Tibial nerve (tissue), 4 donors: Measurements from ENCODE around the gene RNF167. TPM values are rescaled to one million over a fixed set of nuclear protein-coding genes. Genes with fewer than 3 reads are reported as not detected.
A peak's percentile ranks its signal among the peaks of the same experiment; 100 is the strongest.

Source experiments
- DNase-seq, 2 donors: peaks; one replicate each; pipeline ENCODE4 v3.0.0-alpha.2; 2019; ENCODE audit warnings: low spot score in 2 of 2
- H3K27ac ChIP-seq, 4 donors: fragments of 200-600 bp; sonication (generic) in 3 of 4; one replicate each; pipeline ENCODE4 v1.5.1; 2017 to 2019; ENCODE audit warnings: mild to moderate bottlenecking in 1 of 4
- H3K27me3 ChIP-seq, 2 donors: fragments of 200-600 bp; sonication (generic) in 1 of 2; one replicate each; pipeline versions ENCODE4 v1.5.1 to v1.6.0; 2017 to 2019
- H3K36me3 ChIP-seq, 3 donors: fragments of 200-600 bp; sonication (generic); one replicate each; pipeline ENCODE4 v1.5.1; 2018 to 2019
- H3K4me1 ChIP-seq, 4 donors: fragments of 200-600 bp; sonication (generic) in 3 of 4; one replicate each; pipeline ENCODE4 v1.5.1; 2017 to 2019
- H3K4me3 ChIP-seq, 4 donors: fragments of 200-600 bp; sonication (generic) in 3 of 4; one replicate each; pipeline ENCODE4 v1.5.1; 2017 to 2019; ENCODE audit warnings: mild to moderate bottlenecking in 1 of 4, moderate library complexity in 1 of 4
- H3K9me3 ChIP-seq, 4 donors: fragments of 200-600 bp; sonication (generic) in 3 of 4; one replicate each; pipeline ENCODE4 v1.5.1; 2017 to 2019
- CTCF ChIP-seq, 5 experiments: fragments of 200-600 bp in 3 of 5; fragments of 450-650 bp in 2 of 5; sonication (generic) in 3 of 5; IDR thresholded peaks; one replicate each; pipeline ENCODE4 v1.5.1; 2016 to 2019; ENCODE audit warnings: antibody characterized with exemption in 5 of 5, mild to moderate bottlenecking in 3 of 5, moderate library complexity in 2 of 5
- EP300 ChIP-seq, 2 donors: sonication (generic); formaldehyde crosslinking; IDR thresholded peaks; one replicate each; pipeline ENCODE4 v1.6.1; 2017; ENCODE audit warnings: antibody characterized with exemption in 2 of 2, mild to moderate bottlenecking in 1 of 2
- POLR2A ChIP-seq, 2 donors: fragments of 450-650 bp; IDR thresholded peaks; one replicate each; pipeline ENCODE4 v1.6.1; 2017; ENCODE audit warnings: antibody characterized with exemption in 2 of 2, mild to moderate bottlenecking in 2 of 2, moderate library complexity in 2 of 2
- WGBS, 2 donors: methylation state at CpG; one replicate each; pipeline ENCODE4 v1.1.5; 2018; 5-methylcytosine and 5-hydroxymethylcytosine counted together
- total RNA-seq, 4 donors: library from RNA; depleted of rRNA; stranded (reverse); fragments of >200 nt; gene quantifications; one replicate each; pipeline ENCODE4 v1.1.0, GENCODE V29; 2016

RNF167 gene
- total RNA-seq, 4 donors from 2014 or later = 45.0 to 55.0 (median 51.4) TPM

DNA sequence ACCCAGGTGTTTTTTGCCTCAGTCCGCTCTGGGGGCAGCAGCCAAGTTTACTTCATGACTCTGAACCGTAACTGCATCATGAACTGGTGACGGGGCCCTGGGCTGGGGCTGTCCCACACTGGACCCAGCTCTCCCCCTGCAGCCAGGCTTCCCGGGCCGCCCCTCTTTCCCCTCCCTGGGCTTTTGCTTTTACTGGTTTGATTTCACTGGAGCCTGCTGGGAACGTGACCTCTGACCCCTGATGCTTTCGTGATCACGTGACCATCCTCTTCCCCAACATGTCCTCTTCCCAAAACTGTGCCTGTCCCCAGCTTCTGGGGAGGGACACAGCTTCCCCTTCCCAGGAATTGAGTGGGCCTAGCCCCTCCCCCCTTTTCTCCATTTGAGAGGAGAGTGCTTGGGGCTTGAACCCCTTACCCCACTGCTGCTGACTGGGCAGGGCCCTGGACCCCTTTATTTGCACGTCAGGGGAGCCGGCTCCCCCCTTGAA is 42.8 kb upstream of the RNF167 start:
- Histone ChIP-seq H3K27me3 (peaks cover 0 to 16% of the 10 kb centered on the region in 2 donors), H3K9me3 (no peaks in the 10 kb centered on the region), H3K27ac (no peak overlapping the region), H3K36me3 (peaks cover 6 to 55% (median 21%) of the 10 kb centered on the region in 3 donors), H3K4me3 (no peak overlapping the region), H3K4me1 (peaks cover 0 to 39% (median 16%) of the 10 kb centered on the region in 4 donors)
- TF ChIP-seq EP300 (IDR thresholded peaks at IDR 0.05) (no peak), CTCF (IDR thresholded peaks at IDR 0.05) (no peak), POLR2A (IDR thresholded peaks at IDR 0.05) (no peak)
- DNase-seq = no peak
- WGBS, 2 donors = 67 to 76% methylated on average over 10 of the region's 10 CpGs

DNA sequence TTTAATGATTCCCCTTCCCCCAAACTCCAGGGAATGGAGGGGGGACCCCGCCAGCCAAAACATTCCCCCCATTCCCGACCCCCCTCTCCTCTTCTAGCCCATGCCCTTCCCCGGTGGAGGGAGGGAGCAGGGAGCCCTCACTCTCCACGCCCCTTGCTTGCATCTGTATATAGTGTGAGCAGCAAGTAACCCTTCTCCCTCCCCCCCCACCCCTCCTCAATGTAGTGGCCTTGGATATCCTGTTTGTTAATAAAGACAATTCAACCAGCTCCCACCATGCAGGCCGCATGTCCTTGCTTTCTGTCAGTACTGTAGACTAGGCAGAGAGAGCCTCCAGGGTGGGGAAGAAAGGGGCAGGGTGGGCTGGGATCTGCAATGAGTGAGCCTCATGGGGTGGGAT is 42.3 kb upstream of the RNF167 start:
- Histone ChIP-seq H3K27ac (no peak overlapping the region), H3K4me1 (peaks cover 0 to 43% (median 19%) of the 10 kb centered on the region in 4 donors), H3K36me3 (peaks cover 6 to 49% (median 21%) of the 10 kb centered on the region in 3 donors), H3K4me3 (no peak overlapping the region), H3K27me3 (peaks cover 0 to 16% of the 10 kb centered on the region in 2 donors), H3K9me3 (no peaks in the 10 kb centered on the region)
- WGBS, 2 donors = 88 to 94% methylated on average over 5 of the region's 5 CpGs
- DNase-seq = no peak
- TF ChIP-seq EP300 (IDR thresholded peaks at IDR 0.05) (no peak), CTCF (IDR thresholded peaks at IDR 0.05) (no peak), POLR2A (IDR thresholded peaks at IDR 0.05) (no peak)

DNA sequence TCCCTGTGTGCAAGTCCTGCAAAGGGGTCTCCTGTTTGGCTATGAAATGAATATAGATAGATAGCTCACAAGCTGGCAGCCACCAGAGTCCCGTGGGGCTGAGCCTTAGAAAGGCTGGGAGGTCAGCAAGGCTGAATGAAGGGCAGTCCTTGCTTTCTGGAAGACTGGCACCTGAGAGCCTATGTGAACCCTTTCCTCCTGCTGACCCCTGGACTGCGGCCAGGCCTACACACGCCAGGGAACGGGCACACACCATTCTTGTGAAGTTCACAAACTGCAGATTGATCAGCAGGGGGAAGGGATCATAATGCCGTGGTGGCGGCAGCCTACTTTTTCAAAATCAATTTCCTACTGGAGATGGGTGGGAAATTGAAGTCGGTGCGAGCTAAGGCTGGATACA is 41.7 kb upstream of the RNF167 start:
- WGBS, 2 donors = 78 to 83% methylated on average over 6 to 8 of the region's 8 CpGs
- H3K4me3 ChIP-seq = no peak overlapping the region

DNA sequence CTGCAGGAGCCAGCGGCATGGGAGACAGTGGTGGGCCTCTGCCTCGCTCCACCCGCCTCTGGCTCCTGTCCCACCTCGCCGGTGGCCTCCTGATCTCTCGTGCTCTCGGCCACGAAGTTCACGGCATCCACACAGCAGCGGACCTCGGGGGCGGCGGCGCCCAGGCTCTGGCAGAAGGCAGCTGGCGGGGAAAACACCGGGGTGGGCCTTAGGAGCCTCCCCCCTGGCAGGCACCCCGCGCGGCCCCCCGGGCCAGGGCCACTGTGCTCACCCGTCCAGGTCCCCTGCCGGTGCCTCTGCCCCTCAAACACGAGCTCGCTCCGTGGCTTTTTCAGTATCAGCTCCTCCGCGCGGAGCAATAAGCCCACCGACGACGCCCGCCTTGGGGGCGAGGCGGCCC is 41.1 kb upstream of the RNF167 start:
- peaks cover 0 to 38% (median 18%) of the 10 kb centered on the region in 3 donors for H3K36me3 ChIP-seq
- H3K27me3 ChIP-seq = peaks cover 0 to 16% of the 10 kb centered on the region in 2 donors
- TF ChIP-seq POLR2A (IDR thresholded peaks at IDR 0.05) (no peak), CTCF (IDR thresholded peaks at IDR 0.05) (no peak), EP300 (IDR thresholded peaks at IDR 0.05) (no peak)
- DNase-seq = no peak
- H3K27ac ChIP-seq = peak overlapping the region in 2 of 4 donors; percentile 62 to 75
- peak overlapping the region; percentile 30 to 54 (median 40) for H3K4me3 ChIP-seq
- WGBS, 2 donors = 13 to 22% methylated on average over 8 to 30 of the region's 34 CpGs
- H3K4me1 ChIP-seq = peaks cover 0 to 53% (median 22%) of the 10 kb centered on the region in 4 donors
- no peaks in the 10 kb centered on the region for H3K9me3 ChIP-seq

More for the DNA sequence above, 41.7 kb upstream of the RNF167 start:
- no peak for DNase-seq
- Histone ChIP-seq H3K4me1 (peaks cover 0 to 48% (median 21%) of the 10 kb centered on the region in 4 donors), H3K9me3 (no peaks in the 10 kb centered on the region), H3K27ac (no peak overlapping the region), H3K27me3 (peaks cover 0 to 16% of the 10 kb centered on the region in 2 donors), H3K36me3 (peaks cover 3 to 44% (median 21%) of the 10 kb centered on the region in 3 donors)
- TF ChIP-seq EP300 (IDR thresholded peaks at IDR 0.05) = no peak
- TF ChIP-seq CTCF (IDR thresholded peaks at IDR 0.05) = no peak
- no peak for TF ChIP-seq POLR2A (IDR thresholded peaks at IDR 0.05)

- peaks cover 0 to 17% of the 10 kb centered on the region in 2 donors for H3K27me3 ChIP-seq
- TF ChIP-seq EP300 (IDR thresholded peaks at IDR 0.05) = peak; percentile 15 to 66
- no peak for TF ChIP-seq CTCF (IDR thresholded peaks at IDR 0.05)
- peak in 1 of 2 donors; percentile 47 for TF ChIP-seq POLR2A (IDR thresholded peaks at IDR 0.05)
- 19 to 29% methylated on average over 19 to 54 of the region's 60 CpGs for WGBS, 2 donors
- H3K4me1 ChIP-seq = peaks cover 0 to 53% (median 22%) of the 10 kb centered on the region in 4 donors
- H3K27ac ChIP-seq = peak within 1 kb of the TSS in 2 of 4 donors; percentile 62 to 75
- H3K4me3 ChIP-seq = peak within 1 kb of the TSS; percentile 30 to 54 (median 40)
- no peaks in the 10 kb centered on the region for H3K9me3 ChIP-seq
- peak; percentile 59 to 79 for DNase-seq
- H3K36me3 ChIP-seq = peaks cover 0 to 31% (median 12%) of the 10 kb centered on the region in 3 donors
Observed at GRCh38 chr17:4899341-4900230, 40.5 kb upstream of the RNF167 start, which contains the start of gene C17orf107. TSS of gene C17orf107 (plus strand) at chr17:4899536. CDS start at chr17:4899763, 227 bp downstream.
